ENCODE results near the gene WDR4. TPM values are rescaled to one million over a fixed set of nuclear protein-coding genes. Genes with fewer than 3 reads are reported as not detected.

Gene WDR4
- total and polyA plus RNA-seq, 2 of the 4 experiments (the other 2 are of a cell fraction): 11.3 to 20.8 TPM

DNA sequence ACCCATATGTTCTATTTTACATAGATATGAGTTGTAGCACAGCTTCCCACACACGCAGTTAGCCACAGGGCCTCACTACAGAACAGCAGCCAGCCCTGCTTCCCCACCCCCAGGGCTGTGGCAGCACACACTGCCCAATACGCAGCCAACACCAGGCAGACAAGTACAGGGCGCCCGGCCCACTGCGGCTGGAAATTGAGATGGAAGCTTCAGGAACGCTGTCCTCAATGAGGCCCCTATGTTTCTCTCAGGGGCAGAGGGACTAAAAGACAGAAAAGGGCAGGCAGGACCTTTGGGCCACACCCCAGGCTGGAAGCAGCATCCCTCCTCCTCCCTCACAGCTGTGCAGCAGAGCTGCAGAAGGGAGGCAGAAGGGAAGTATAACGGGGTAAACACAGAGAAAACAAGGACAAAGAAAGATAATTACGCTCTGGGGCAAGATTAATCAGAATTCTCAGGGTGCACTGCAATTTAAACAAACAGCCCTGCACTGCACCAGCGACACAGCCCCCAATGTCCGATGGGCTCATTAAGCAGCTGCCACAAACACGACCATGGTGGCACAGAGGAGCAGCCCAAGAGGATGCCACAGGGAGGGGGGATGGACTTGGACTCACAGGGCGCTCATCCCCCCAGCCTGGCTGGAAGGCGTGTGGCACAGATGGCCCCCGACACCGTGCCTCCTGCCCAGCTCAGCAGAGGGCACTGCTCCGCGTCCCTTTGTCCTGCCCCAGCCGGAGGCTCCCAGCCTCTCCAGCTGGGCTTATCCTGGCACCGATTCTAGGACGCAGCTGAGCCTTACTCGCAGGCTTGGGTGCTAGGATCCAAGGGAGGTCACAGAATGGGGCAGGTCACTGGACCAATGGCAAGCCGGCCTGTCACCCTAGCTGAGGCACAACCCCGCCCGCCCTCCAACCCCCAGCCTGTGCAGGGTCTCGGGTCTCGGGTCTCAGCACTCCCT is 14.2 kb downstream of the WDR4 start:
- in situ Hi-C loops (cut with MboI; ENCODE audit: low sequenced_read_pairs) (loop anchor here (25.0 kb wide), 1 partner anchor 103 kb away; no protein-coding TSS in a partner anchor), dilution Hi-C loops (cut with HindIII; ENCODE audit: low sequenced_read_pairs, unreplicated experiment) (no loop called here), intact Hi-C loops (cut with micrococcal nuclease) (no loop called here)
- H3K56ac ChIP-seq (ENCODE audit: extremely low read depth, insufficient read depth, low read length): no peak overlapping the region
- no peak overlapping the region for H2AFZ ChIP-seq (replicated peaks; ENCODE audit: low read length, poor library complexity)
- H3K79me1 ChIP-seq (ENCODE audit: low read depth in 1 of 2, low read length in 2 of 2): peaks cover 33 to 55% of the 10 kb centered on the region in 2 experiments
- no peak overlapping the region for H2AK5ac ChIP-seq (ENCODE audit: low read depth, low read length)
- no peak overlapping the region for H2BK120ac ChIP-seq (ENCODE audit: low read depth, low read length)
- H3K27ac ChIP-seq (ENCODE audit: insufficient read depth, low read length): no peak overlapping the region
- no peaks in the 10 kb centered on the region for H3K27me3 ChIP-seq (ENCODE audit: control insufficient read depth, insufficient read depth, low read length)
- H2BK20ac ChIP-seq (ENCODE audit: low read depth, low read length): no peak overlapping the region
- no peak overlapping the region for H3K14ac ChIP-seq (replicated peaks; ENCODE audit: low read depth, low read length)
- no peak overlapping the region for H4K5ac ChIP-seq (ENCODE audit: low read depth, low read length)
- H2BK15ac ChIP-seq (ENCODE audit: low read depth, low read length): no peak overlapping the region
- H4K91ac ChIP-seq (ENCODE audit: insufficient read depth, low read depth, low read length): no peak overlapping the region
- H3K9me1 ChIP-seq (ENCODE audit: insufficient read depth, low read length): no peaks in the 10 kb centered on the region; the same call in 1 of the 2 replicates
- no peak overlapping the region for H2AK9ac ChIP-seq (replicated peaks; ENCODE audit: low read depth, low read length, poor library complexity)
- H3K18ac ChIP-seq (ENCODE audit: low read depth, low read length): no peak overlapping the region
- peaks cover 51% of the 10 kb centered on the region for H4K20me1 ChIP-seq (ENCODE audit: insufficient read depth, low read length)
- DNase-seq (no peak), ATAC-seq (ENCODE audit: low read depth) (no peak)
- no peak overlapping the region for H3K4ac ChIP-seq (ENCODE audit: low read depth, low read length)
- H4K8ac ChIP-seq (ENCODE audit: low read depth in 2 of 2, low read length in 2 of 2): no peak overlapping the region
- BruUV-seq (replicated peaks): no TSS peak
- no peaks in the 10 kb centered on the region for H3K9me3 ChIP-seq (ENCODE audit: control insufficient read depth, insufficient read depth, low read length)
- H2BK5ac ChIP-seq (ENCODE audit: low read depth, low read length, poor library complexity, severe bottlenecking): no peak overlapping the region
- ChIA-PET POLR2A (ENCODE audit: unreplicated experiment) (no interaction called here), CTCF (no interaction called here)
- H3K9ac ChIP-seq (ENCODE audit: low read depth, low read length): no peak overlapping the region
- no peaks in the 10 kb centered on the region for H3K4me1 ChIP-seq (ENCODE audit: control insufficient read depth, insufficient read depth, low read length)
- H3K4me2 ChIP-seq (ENCODE audit: low read depth, low read length): no peak overlapping the region
- peaks cover 49% of the 10 kb centered on the region for H3K36me3 ChIP-seq (ENCODE audit: control insufficient read depth, insufficient read depth, low read length)
- no peak overlapping the region for H3K23ac ChIP-seq (ENCODE audit: low read depth, low read length)
- no peak overlapping the region for H3K4me3 ChIP-seq (ENCODE audit: insufficient read depth, low read depth, low read length)
- 93% methylated on average over 13 of the region's 26 CpGs; no CpG with 5 or more reads in 1 of the 2 experiments for WGBS, 2 experiments (ENCODE audit: extremely low coverage in 2 of 2, insufficient read length in 1 of 2)
- TF ChIP-seq RAD21 (IDR thresholded peaks at IDR 0.05; ENCODE audit: low read length) (no peak), FOS (IDR thresholded peaks at IDR 0.05; ENCODE audit: low read depth, low read length) (no peak), RCOR1 (IDR thresholded peaks at IDR 0.05; ENCODE audit: insufficient replicate concordance, low read length) (no peak), BHLHE40 (IDR thresholded peaks at IDR 0.05; ENCODE audit: low read depth, low read length) (no peak), CHD1 (IDR thresholded peaks at IDR 0.05; ENCODE audit: low read depth, low read length) (no peak), MAFK (IDR thresholded peaks at IDR 0.05; ENCODE audit: low read depth, low read length) (no peak), MAZ (IDR thresholded peaks at IDR 0.05; ENCODE audit: borderline replicate concordance, low read depth, low read length) (no peak), CEBPB (IDR thresholded peaks at IDR 0.05; ENCODE audit: low read depth, low read length) (no peak), NFE2L2 (IDR thresholded peaks at IDR 0.05; ENCODE audit: low read depth, low read length) (no peak), POLR2A (IDR thresholded peaks at IDR 0.05; ENCODE audit: low read depth, low read length) (no peak), MXI1 (IDR thresholded peaks at IDR 0.05; ENCODE audit: borderline replicate concordance, low read depth, low read length) (no peak)
- TF ChIP-seq, protein P1, sequence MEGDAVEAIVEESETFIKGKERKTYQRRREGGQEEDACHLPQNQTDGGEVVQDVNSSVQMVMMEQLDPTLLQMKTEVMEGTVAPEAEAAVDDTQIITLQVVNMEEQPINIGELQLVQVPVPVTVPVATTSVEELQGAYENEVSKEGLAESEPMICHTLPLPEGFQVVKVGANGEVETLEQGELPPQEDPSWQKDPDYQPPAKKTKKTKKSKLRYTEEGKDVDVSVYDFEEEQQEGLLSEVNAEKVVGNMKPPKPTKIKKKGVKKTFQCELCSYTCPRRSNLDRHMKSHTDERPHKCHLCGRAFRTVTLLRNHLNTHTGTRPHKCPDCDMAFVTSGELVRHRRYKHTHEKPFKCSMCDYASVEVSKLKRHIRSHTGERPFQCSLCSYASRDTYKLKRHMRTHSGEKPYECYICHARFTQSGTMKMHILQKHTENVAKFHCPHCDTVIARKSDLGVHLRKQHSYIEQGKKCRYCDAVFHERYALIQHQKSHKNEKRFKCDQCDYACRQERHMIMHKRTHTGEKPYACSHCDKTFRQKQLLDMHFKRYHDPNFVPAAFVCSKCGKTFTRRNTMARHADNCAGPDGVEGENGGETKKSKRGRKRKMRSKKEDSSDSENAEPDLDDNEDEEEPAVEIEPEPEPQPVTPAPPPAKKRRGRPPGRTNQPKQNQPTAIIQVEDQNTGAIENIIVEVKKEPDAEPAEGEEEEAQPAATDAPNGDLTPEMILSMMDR (conservative IDR thresholded peaks at IDR 0.05; ENCODE audit: low read depth, low read length): no peak
- TF ChIP-seq, protein P2, sequence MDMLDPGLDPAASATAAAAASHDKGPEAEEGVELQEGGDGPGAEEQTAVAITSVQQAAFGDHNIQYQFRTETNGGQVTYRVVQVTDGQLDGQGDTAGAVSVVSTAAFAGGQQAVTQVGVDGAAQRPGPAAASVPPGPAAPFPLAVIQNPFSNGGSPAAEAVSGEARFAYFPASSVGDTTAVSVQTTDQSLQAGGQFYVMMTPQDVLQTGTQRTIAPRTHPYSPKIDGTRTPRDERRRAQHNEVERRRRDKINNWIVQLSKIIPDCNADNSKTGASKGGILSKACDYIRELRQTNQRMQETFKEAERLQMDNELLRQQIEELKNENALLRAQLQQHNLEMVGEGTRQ (IDR thresholded peaks at IDR 0.05; ENCODE audit: low read depth, low read length): no peak
- TF ChIP-seq, protein P3, sequence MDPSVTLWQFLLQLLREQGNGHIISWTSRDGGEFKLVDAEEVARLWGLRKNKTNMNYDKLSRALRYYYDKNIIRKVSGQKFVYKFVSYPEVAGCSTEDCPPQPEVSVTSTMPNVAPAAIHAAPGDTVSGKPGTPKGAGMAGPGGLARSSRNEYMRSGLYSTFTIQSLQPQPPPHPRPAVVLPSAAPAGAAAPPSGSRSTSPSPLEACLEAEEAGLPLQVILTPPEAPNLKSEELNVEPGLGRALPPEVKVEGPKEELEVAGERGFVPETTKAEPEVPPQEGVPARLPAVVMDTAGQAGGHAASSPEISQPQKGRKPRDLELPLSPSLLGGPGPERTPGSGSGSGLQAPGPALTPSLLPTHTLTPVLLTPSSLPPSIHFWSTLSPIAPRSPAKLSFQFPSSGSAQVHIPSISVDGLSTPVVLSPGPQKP (IDR thresholded peaks at IDR 0.05; ENCODE audit: borderline replicate concordance, low read depth, low read length): no peak
